Measurements from ENCODE around the gene COL5A2.

The COL5A2 gene

DNA sequence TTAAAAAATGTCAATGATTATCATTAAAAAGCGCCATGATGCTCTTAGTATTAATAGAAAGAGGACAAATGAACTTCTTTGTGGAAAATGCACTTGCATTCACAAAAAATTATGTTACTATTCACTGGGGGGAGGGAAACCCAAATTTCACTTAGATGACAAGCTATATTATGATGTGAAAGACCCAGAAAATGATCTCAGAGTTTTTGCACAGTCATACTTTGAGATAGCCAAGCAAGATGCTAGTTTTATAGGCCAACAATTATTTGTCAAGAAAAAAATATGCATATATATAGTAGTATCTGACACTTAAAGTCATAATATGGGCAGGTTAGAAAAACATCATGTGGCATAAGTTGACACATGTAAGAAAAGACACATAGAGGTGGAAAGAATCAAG lies 31.6 kb downstream of the COL5A2 start:
- no peaks in the 10 kb centered on the region for H3K4me1 ChIP-seq (ENCODE audit: insufficient read depth, poor library complexity, severe bottlenecking)
- no peak overlapping the region for H3K4me3 ChIP-seq (ENCODE audit: severe bottlenecking)
- no peak overlapping the region for H3K27ac ChIP-seq (ENCODE audit: poor library complexity, severe bottlenecking)
- TF ChIP-seq, protein P1, sequence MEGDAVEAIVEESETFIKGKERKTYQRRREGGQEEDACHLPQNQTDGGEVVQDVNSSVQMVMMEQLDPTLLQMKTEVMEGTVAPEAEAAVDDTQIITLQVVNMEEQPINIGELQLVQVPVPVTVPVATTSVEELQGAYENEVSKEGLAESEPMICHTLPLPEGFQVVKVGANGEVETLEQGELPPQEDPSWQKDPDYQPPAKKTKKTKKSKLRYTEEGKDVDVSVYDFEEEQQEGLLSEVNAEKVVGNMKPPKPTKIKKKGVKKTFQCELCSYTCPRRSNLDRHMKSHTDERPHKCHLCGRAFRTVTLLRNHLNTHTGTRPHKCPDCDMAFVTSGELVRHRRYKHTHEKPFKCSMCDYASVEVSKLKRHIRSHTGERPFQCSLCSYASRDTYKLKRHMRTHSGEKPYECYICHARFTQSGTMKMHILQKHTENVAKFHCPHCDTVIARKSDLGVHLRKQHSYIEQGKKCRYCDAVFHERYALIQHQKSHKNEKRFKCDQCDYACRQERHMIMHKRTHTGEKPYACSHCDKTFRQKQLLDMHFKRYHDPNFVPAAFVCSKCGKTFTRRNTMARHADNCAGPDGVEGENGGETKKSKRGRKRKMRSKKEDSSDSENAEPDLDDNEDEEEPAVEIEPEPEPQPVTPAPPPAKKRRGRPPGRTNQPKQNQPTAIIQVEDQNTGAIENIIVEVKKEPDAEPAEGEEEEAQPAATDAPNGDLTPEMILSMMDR (IDR thresholded peaks at IDR 0.05; ENCODE audit: poor library complexity, severe bottlenecking), result no peak
- DNase-seq (ENCODE audit: low spot score) (no peak), ATAC-seq (ENCODE audit: low read depth) (no peak)
- no peaks in the 10 kb centered on the region for H3K27me3 ChIP-seq (ENCODE audit: insufficient read depth, poor library complexity, severe bottlenecking)
- H3K9me3 ChIP-seq (ENCODE audit: severe bottlenecking), result no peaks in the 10 kb centered on the region
- no peaks in the 10 kb centered on the region for H3K36me3 ChIP-seq (ENCODE audit: low read depth)

DNA sequence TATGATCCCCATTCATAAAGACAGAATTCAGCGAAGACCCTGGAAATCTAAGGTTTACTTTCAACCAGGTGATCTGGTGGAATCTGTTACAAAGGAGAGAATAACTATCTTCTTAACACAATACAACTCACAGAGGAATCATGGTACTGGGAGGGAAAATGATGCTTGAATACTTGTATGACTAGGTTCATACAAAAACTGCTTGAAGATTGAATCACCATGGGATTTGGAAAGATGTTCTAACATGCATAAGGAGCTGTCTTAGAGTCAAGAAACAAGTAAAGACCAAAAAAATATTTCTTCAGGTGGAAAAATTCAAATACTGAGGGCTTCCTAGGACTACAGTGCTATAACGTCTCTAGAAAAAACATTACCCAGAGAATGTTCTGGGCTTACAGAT lies 32.2 kb downstream of the COL5A2 start:
- DNase-seq (ENCODE audit: low spot score) (no peak), ATAC-seq (ENCODE audit: low read depth) (no peak)
- H3K4me3 ChIP-seq (ENCODE audit: severe bottlenecking), result no peak overlapping the region
- H3K9me3 ChIP-seq (ENCODE audit: severe bottlenecking), result no peaks in the 10 kb centered on the region
- H3K36me3 ChIP-seq (ENCODE audit: low read depth), result no peaks in the 10 kb centered on the region
- H3K27me3 ChIP-seq (ENCODE audit: insufficient read depth, poor library complexity, severe bottlenecking), result no peaks in the 10 kb centered on the region
- no peaks in the 10 kb centered on the region for H3K4me1 ChIP-seq (ENCODE audit: insufficient read depth, poor library complexity, severe bottlenecking)
- H3K27ac ChIP-seq (ENCODE audit: poor library complexity, severe bottlenecking), result no peak overlapping the region
- TF ChIP-seq, protein P1 (IDR thresholded peaks at IDR 0.05; ENCODE audit: poor library complexity, severe bottlenecking), result no peak

DNA sequence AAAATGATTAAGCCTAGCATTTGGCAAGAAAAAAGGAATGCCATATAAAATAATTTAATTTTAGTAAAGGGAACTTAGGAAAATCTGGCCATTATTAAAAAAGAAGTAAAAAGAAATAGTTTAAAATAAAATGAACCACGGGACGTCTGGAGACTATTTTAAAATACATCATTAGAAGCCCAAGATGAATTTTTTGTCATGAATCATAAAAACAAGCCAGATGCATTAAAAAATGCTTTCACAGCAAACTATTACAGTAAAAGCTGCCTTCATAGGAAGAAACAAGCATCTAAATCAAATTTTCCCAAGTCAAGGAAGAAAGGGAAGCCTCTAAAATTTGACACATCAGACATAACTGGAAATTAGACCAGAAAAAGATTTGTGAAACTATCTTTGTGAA lies 33.0 kb downstream of the COL5A2 start:
- no peaks in the 10 kb centered on the region for H3K4me1 ChIP-seq (ENCODE audit: insufficient read depth, poor library complexity, severe bottlenecking)
- no peak for ATAC-seq (ENCODE audit: low read depth)

DNA sequence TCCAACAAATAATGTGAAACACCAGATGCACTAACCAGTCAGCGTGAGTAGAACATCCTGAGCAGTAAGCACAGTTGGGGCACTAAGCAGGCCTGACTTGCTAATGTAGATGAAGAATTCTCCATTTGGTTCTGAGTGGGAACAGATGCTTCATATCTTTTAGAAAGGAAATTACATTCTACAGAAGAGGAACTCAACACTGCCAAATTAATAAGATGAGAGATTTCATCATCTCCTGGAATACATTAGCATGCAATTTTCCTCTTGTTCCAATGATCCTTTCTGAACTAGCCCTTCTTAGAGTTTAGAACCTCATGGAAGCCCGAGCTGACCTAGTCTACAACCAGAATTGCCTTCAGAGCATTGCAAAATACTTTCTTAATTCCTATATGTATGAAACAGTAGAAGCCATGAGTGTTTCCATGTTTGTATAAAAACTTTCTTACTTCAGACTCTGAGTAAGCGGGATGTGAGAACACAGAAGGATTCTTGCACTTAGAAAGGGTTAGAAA lies 34.8 kb downstream of the COL5A2 start:
- ATAC-seq (ENCODE audit: low read depth) (no peak), DNase-seq (ENCODE audit: low spot score) (no peak)
- no peaks in the 10 kb centered on the region for H3K9me3 ChIP-seq (ENCODE audit: severe bottlenecking)
- H3K4me1 ChIP-seq (ENCODE audit: insufficient read depth, poor library complexity, severe bottlenecking), result no peaks in the 10 kb centered on the region
- TF ChIP-seq, protein P1 (IDR thresholded peaks at IDR 0.05; ENCODE audit: poor library complexity, severe bottlenecking), result no peak
- no peaks in the 10 kb centered on the region for H3K36me3 ChIP-seq (ENCODE audit: low read depth)
- H3K4me3 ChIP-seq (ENCODE audit: severe bottlenecking), result no peak overlapping the region
- H3K27me3 ChIP-seq (ENCODE audit: insufficient read depth, poor library complexity, severe bottlenecking), result no peaks in the 10 kb centered on the region
- H3K27ac ChIP-seq (ENCODE audit: poor library complexity, severe bottlenecking), result no peak overlapping the region

More for the DNA sequence above, 33.0 kb downstream of the COL5A2 start:
- no peak for DNase-seq (ENCODE audit: low spot score)
- no peak overlapping the region for H3K27ac ChIP-seq (ENCODE audit: poor library complexity, severe bottlenecking)
- no peak overlapping the region for H3K4me3 ChIP-seq (ENCODE audit: severe bottlenecking)
- H3K36me3 ChIP-seq (ENCODE audit: low read depth), result no peaks in the 10 kb centered on the region
- TF ChIP-seq, protein P1 (IDR thresholded peaks at IDR 0.05; ENCODE audit: poor library complexity, severe bottlenecking), result no peak
- no peaks in the 10 kb centered on the region for H3K9me3 ChIP-seq (ENCODE audit: severe bottlenecking)
- no peaks in the 10 kb centered on the region for H3K27me3 ChIP-seq (ENCODE audit: insufficient read depth, poor library complexity, severe bottlenecking)

DNA sequence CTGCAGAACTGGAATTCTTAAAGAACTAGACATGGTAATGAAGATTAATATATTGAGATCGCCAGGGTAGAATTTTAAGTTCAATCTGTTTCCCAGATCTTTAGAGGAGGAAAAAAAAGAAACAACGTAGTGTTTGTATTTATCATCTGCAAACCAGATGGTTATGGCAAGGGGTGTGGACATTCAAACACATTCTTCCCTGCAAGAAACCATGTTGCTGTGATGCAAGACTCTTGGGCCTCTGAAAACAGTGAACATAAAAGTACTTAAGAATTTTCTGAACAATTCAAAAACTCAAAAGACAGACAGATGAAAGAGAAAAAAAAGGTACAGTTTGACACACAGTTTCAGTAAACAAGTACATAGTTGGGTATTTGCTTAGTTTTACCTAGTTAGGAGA lies 35.6 kb downstream of the COL5A2 start:
- Histone ChIP-seq H3K27ac (ENCODE audit: poor library complexity, severe bottlenecking) (no peak overlapping the region), H3K9me3 (ENCODE audit: severe bottlenecking) (no peaks in the 10 kb centered on the region), H3K27me3 (ENCODE audit: insufficient read depth, poor library complexity, severe bottlenecking) (no peaks in the 10 kb centered on the region), H3K4me3 (ENCODE audit: severe bottlenecking) (no peak overlapping the region), H3K4me1 (ENCODE audit: insufficient read depth, poor library complexity, severe bottlenecking) (no peaks in the 10 kb centered on the region), H3K36me3 (ENCODE audit: low read depth) (no peaks in the 10 kb centered on the region)
- TF ChIP-seq, protein P1 (IDR thresholded peaks at IDR 0.05; ENCODE audit: poor library complexity, severe bottlenecking), result no peak
- ATAC-seq (ENCODE audit: low read depth) (no peak), DNase-seq (ENCODE audit: low spot score) (no peak)

All from RWPE2 (cell line).